ENCODE data around the gene ARMH1.
"Not testable (repeated sequence)": the region's sequence is repeated elsewhere in the genome, so short reads cannot be mapped to it uniquely, and the experiment has no call there.

ARMH1 gene

GRCh38 chr1:44664730-44665370 is 9.7 kb upstream of the ARMH1 start:
- H3K4me3 ChIP-seq = no peak overlapping the region
- intact Hi-C loops (cut with DNase I; ENCODE audit: low total_unique reads) = no loop called here
- no peaks in the 10 kb centered on the region for H3K27me3 ChIP-seq
- DNase-seq = no peak
- H3K36me3 ChIP-seq = no peaks in the 10 kb centered on the region
- H3K27ac ChIP-seq = no peak overlapping the region
- no peak for TF ChIP-seq CTCF (IDR thresholded peaks at IDR 0.05)
- no peaks in the 10 kb centered on the region for H3K9me3 ChIP-seq
- H3K4me1 ChIP-seq = peaks cover 0 to 7% (median 0%) of the 10 kb centered on the region in 4 donors

- H3K27ac ChIP-seq; DNase-seq; H3K4me1 ChIP-seq; H3K9me3 ChIP-seq; H3K4me3 ChIP-seq; intact Hi-C loops (cut with DNase I; ENCODE audit: low total_unique reads); H3K27me3 ChIP-seq; H3K36me3 ChIP-seq: not testable (repeated sequence)
Measured at GRCh38 chr1:44666719-44667118, 7.8 kb upstream of the ARMH1 start.

GRCh38 chr1:44670751-44671640 is 3.5 kb upstream of the ARMH1 start:
- peaks cover 0 to 2% of the 10 kb centered on the region in 2 donors for H3K27me3 ChIP-seq
- no peak for TF ChIP-seq CTCF (IDR thresholded peaks at IDR 0.05)
- no peak overlapping the region for H3K27ac ChIP-seq
- intact Hi-C loops (cut with DNase I; ENCODE audit: low total_unique reads) = no loop called here
- H3K4me3 ChIP-seq = no peak overlapping the region
- no peaks in the 10 kb centered on the region for H3K9me3 ChIP-seq
- no peaks in the 10 kb centered on the region for H3K36me3 ChIP-seq
- peaks cover 0 to 25% (median 19%) of the 10 kb centered on the region in 4 donors for H3K4me1 ChIP-seq
- DNase-seq = no peak

DNA sequence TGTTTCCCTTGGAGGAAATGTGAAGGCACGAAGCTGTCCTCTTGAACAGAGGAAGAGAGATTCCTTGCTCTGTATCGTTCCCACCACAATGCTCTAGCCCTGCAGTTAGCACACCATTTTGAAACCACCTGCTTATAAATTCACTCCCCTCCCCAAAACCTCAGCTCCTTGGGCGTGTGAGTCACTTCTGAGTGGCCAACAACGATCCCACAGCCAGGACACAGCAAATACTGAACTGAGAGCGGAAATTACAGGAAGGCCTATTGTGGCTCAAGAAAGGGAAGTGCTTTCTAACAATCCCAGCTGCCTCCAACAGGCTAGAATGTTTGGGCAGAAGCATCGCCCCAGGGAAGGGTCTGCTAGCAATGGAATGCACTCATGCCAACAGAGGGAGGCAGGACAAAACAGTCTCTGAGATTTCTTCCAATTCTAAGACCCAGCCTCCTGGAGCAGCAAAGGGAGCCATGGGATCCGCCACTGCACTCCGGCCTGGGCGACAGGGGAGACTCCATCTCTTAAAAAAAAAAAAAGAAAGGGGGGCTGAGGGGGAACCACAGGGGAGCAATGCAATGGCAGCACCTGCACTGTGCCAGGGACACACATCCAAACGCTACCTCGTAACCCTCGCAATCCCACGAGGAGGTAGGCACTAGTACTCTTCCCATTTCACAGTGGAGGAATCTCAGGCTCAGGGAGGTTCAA is 2.1 kb upstream of the ARMH1 start:
- peak in 1 of 2 donors; percentile 63 for DNase-seq
- peak overlapping the region in 1 of 2 donors; percentile 93 for H3K27ac ChIP-seq
- peaks cover 0 to 2% of the 10 kb centered on the region in 2 donors for H3K27me3 ChIP-seq
- intact Hi-C loops (cut with DNase I; ENCODE audit: low total_unique reads) = loop anchor here (2.0 kb wide), 1 partner anchor 40 kb away; no protein-coding TSS in a partner anchor
- no peaks in the 10 kb centered on the region for H3K9me3 ChIP-seq
- no peaks in the 10 kb centered on the region for H3K36me3 ChIP-seq
- no peak for TF ChIP-seq CTCF (IDR thresholded peaks at IDR 0.05)
- H3K4me1 ChIP-seq = peaks cover 0 to 25% (median 19%) of the 10 kb centered on the region in 4 donors
- H3K4me3 ChIP-seq = no peak overlapping the region

DNA sequence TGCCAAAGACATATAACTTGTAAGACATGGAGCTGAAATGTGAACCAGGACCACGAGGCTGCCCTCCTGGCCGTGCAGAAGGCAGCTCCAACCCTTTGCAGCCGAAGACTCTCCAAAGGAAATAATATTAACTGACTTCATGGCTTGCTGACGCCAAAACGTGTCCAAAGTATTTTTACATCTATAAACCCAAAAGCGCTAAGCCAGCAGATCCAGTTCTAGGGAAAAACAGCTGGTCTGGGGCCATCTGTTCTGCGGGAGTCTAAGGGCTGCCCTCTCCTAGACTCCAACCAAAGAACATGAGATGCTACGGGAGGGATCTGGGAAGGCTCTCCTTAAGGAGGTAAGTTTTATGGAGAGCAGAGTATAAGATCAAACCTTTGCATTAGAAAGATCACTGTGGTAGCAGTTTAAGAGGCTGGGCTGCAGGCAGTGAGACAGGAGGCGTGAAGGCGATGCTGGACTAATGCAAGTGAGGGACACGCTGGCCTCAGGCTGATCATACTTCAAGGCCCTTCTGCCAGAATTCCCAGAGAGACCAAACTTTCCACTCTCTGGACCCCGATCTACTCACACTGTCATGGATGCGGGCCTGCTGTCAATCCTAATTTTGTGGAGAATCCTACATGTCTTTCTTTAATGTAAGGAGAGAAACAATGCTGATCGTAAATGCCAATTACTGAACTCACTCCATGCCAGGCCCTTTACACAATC is 1.4 kb upstream of the ARMH1 start:
- peaks cover 0 to 25% (median 19%) of the 10 kb centered on the region in 4 donors for H3K4me1 ChIP-seq
- no peak for TF ChIP-seq CTCF (IDR thresholded peaks at IDR 0.05)
- DNase-seq = no peak
- intact Hi-C loops (cut with DNase I; ENCODE audit: low total_unique reads) = loop anchor here (2.0 kb wide), 1 partner anchor 40 kb away; no protein-coding TSS in a partner anchor
- H3K4me3 ChIP-seq = peak overlapping the region; percentile 64 to 74
- H3K27me3 ChIP-seq = peaks cover 0 to 2% of the 10 kb centered on the region in 2 donors
- H3K27ac ChIP-seq = peak overlapping the region; percentile 93
- H3K9me3 ChIP-seq = no peaks in the 10 kb centered on the region
- H3K36me3 ChIP-seq = no peaks in the 10 kb centered on the region
